HEK293T (cell line): ENCODE results near the gene ATXN2.
"Not testable (repeated sequence)": the region's sequence is repeated elsewhere in the genome, so short reads cannot be mapped to it uniquely, and the experiment has no call there.

Experiments used
- CTCF ChIA-PET: fragments of 350-600 bp; formaldehyde crosslinking; extraction: SDS; loops from one replicate; lab custom pipeline; 2021; ENCODE audit warnings: antibody characterized with exemption, inconsistent platforms; lab: Yijun Ruan, JAX
- POLR2A ChIA-PET: fragments of 350-600 bp; formaldehyde crosslinking; extraction: SDS; loops from one replicate; lab custom pipeline; 2020; ENCODE audit warnings: antibody characterized with exemption, inconsistent platforms; lab: Yijun Ruan, JAX
- DNase-seq: peaks from one replicate; pipeline ENCODE4 v3.0.0; 2012; ENCODE audit warnings: mixed read lengths; ENCODE audit errors: extremely low spot score
- ARNT ChIP-seq: fragments of 450-650 bp; IDR thresholded peaks from 2 replicates; pipeline ENCODE4 v1.6.1; 2017; ENCODE audit warnings: mild to moderate bottlenecking
- BHLHE40 ChIP-seq: fragments of 450-650 bp; IDR thresholded peaks from 2 replicates; pipeline ENCODE4 v1.6.1; 2016; ENCODE audit warnings: mild to moderate bottlenecking, moderate library complexity, borderline replicate concordance
- CTBP1 ChIP-seq: fragments of 450-650 bp; IDR thresholded peaks from 2 replicates; pipeline ENCODE4 v1.6.1; 2016; ENCODE audit warnings: borderline replicate concordance
- ELF4 ChIP-seq: fragments of 450-650 bp; IDR thresholded peaks from 2 replicates; pipeline ENCODE4 v1.6.1; 2017; ENCODE audit warnings: antibody characterized with exemption
- FOXA1 ChIP-seq: fragments of 450-650 bp; IDR thresholded peaks from 2 replicates; pipeline ENCODE4 v1.6.1; 2016; ENCODE audit warnings: mild to moderate bottlenecking
- FOXK2 ChIP-seq: fragments of 450-650 bp; IDR thresholded peaks from 2 replicates; pipeline ENCODE4 v1.6.1; 2016; ENCODE audit warnings: mild to moderate bottlenecking
- FOXM1 ChIP-seq: fragments of 450-650 bp; IDR thresholded peaks from 2 replicates; pipeline ENCODE4 v1.6.1; 2017; ENCODE audit warnings: mild to moderate bottlenecking, borderline replicate concordance
- HDGF ChIP-seq: fragments of 450-650 bp; IDR thresholded peaks from 2 replicates; pipeline ENCODE4 v1.6.1; 2017; ENCODE audit warnings: antibody characterized with exemption, borderline replicate concordance
- L3MBTL2 ChIP-seq: fragments of 450-650 bp; conservative IDR thresholded peaks from 2 replicates; pipeline ENCODE4 v1.6.1; 2016; ENCODE audit warnings: mild to moderate bottlenecking
- LEF1 ChIP-seq: fragments of 450-650 bp; IDR thresholded peaks from 2 replicates; pipeline ENCODE4 v1.6.1; 2017; ENCODE audit warnings: mild to moderate bottlenecking, borderline replicate concordance
- NFRKB ChIP-seq: fragments of 450-650 bp; IDR thresholded peaks from 2 replicates; pipeline ENCODE4 v1.6.1; 2016; ENCODE audit warnings: mild to moderate bottlenecking, moderate library complexity
- PKNOX1 ChIP-seq: fragments of 450-650 bp; IDR thresholded peaks from 2 replicates; pipeline ENCODE4 v1.6.1; 2016
- SP1 ChIP-seq: fragments of 450-650 bp; IDR thresholded peaks from 2 replicates; pipeline ENCODE4 v1.6.1; 2017
- SUZ12 ChIP-seq: fragments of 450-650 bp; IDR thresholded peaks from 2 replicates; pipeline ENCODE4 v1.6.1; 2016; ENCODE audit warnings: mild to moderate bottlenecking
- TARDBP ChIP-seq: fragments of 450-650 bp; IDR thresholded peaks from 2 replicates; pipeline ENCODE4 v1.6.1; 2016
- ZNF384 ChIP-seq: fragments of 450-650 bp; IDR thresholded peaks from 2 replicates; pipeline ENCODE4 v1.6.1; 2016

Gene ATXN2

GRCh38 chr12:111506260-111506659 is 92.9 kb downstream of the ATXN2 start:
- TF ChIP-seq FOXM1 (no peak), SP1 (no peak)
- CTCF ChIA-PET: no interaction called here
- POLR2A ChIA-PET: no interaction called here

GRCh38 chr12:111505601-111506036 is 93.5 kb downstream of the ATXN2 start:
- no peak for DNase-seq
- TF ChIP-seq ELF4 (no peak), BHLHE40 (no peak), HDGF (no peak), LEF1 (no peak), NFRKB (no peak), ZNF384 (no peak), TARDBP (no peak), CTBP1 (no peak), FOXK2 (no peak), SP1 (no peak), FOXM1 (no peak), PKNOX1 (no peak), L3MBTL2 (no peak), ARNT (no peak), SUZ12 (no peak), FOXA1 (no peak)
- ChIA-PET POLR2A (no interaction called here), CTCF (no interaction called here)

More at GRCh38 chr12:111506260-111506659, 92.9 kb downstream of the ATXN2 start:
- no peak for DNase-seq

- CTCF ChIA-PET: no interaction called here
- no peak for TF ChIP-seq NFRKB
- no peak for TF ChIP-seq SP1
- TF ChIP-seq PKNOX1: no peak
- TF ChIP-seq ARNT: no peak
- no peak for TF ChIP-seq CTBP1
- TF ChIP-seq TARDBP: no peak
- TF ChIP-seq LEF1: no peak
- no peak for TF ChIP-seq FOXA1
- TF ChIP-seq L3MBTL2: no peak
- TF ChIP-seq HDGF: no peak
- no peak for TF ChIP-seq ELF4
- no peak for TF ChIP-seq BHLHE40
- TF ChIP-seq ZNF384: no peak
- TF ChIP-seq FOXM1: no peak
- no peak for TF ChIP-seq FOXK2
- TF ChIP-seq SUZ12: no peak
- POLR2A ChIA-PET: no interaction called here
- no peak for DNase-seq
Measured at GRCh38 chr12:111503116-111503515, 96.0 kb downstream of the ATXN2 start.

- no peak for TF ChIP-seq FOXM1
- TF ChIP-seq FOXA1: no peak
- TF ChIP-seq ELF4: no peak
- TF ChIP-seq PKNOX1: no peak
- no peak for TF ChIP-seq L3MBTL2
- POLR2A ChIA-PET: no interaction called here
- CTCF ChIA-PET: no interaction called here
- DNase-seq: no peak
Measured at GRCh38 chr12:111494676-111495075, 104.4 kb downstream of the ATXN2 start.

GRCh38 chr12:111492979-111493378 is 106.1 kb downstream of the ATXN2 start:
- DNase-seq, POLR2A ChIA-PET: not testable (repeated sequence)
- CTCF ChIA-PET: interaction anchor here (2.3 kb wide), 1 partner anchor 96 kb away, joined by 5 read pairs; no protein-coding TSS in a partner anchor

- DNase-seq: no peak
- ChIA-PET CTCF (interaction anchor here (1.0 kb wide), 1 partner anchor 197 kb away, joined by 3 read pairs; the partner anchor contains the start of gene BRAP), POLR2A (no interaction called here)
- no peak for TF ChIP-seq HDGF
- TF ChIP-seq CTBP1: no peak
- no peak for TF ChIP-seq FOXA1
- TF ChIP-seq ARNT: no peak
- TF ChIP-seq SUZ12: no peak
- no peak for TF ChIP-seq BHLHE40
- TF ChIP-seq FOXM1: no peak
- no peak for TF ChIP-seq PKNOX1
- no peak for TF ChIP-seq SP1
- no peak for TF ChIP-seq L3MBTL2
- no peak for TF ChIP-seq LEF1
- no peak for TF ChIP-seq ELF4
- no peak for TF ChIP-seq TARDBP
- TF ChIP-seq ZNF384: no peak
- no peak for TF ChIP-seq FOXK2
- TF ChIP-seq NFRKB: no peak
Measured at GRCh38 chr12:111488798-111489197, 110.3 kb downstream of the ATXN2 start.
